Stimulated activated CD4-positive, alpha-beta T cell treated with anti-CD3 and anti-CD28 coated beads, Interleukin-1b, Interleukin-23, amount 100 ng/mL, for 24 hours (primary cell): ENCODE measurements around the gene GDF2.

ENCODE experiments used
- DNase-seq, 4 experiments: peaks; one replicate each; pipeline ENCODE4 v3.0.0-alpha.2; 2020; ENCODE audit warnings: low read depth in 4 of 4, low spot score in 1 of 4

The GDF2 gene

GRCh38 chr10:47291682-47292081, 30.6 kb upstream of the GDF2 start:
- no peak for DNase-seq

- no peak for DNase-seq
Observed at GRCh38 chr10:47294057-47294456, 28.2 kb upstream of the GDF2 start.

- no peak for DNase-seq
Observed at GRCh38 chr10:47294501-47294900, 27.8 kb upstream of the GDF2 start.

- no peak for DNase-seq
Observed at GRCh38 chr10:47295411-47295810, 26.8 kb upstream of the GDF2 start.

GRCh38 chr10:47296156-47296894, 25.9 kb upstream of the GDF2 start:
- DNase-seq = no peak

- DNase-seq = no peak
Observed at GRCh38 chr10:47296941-47297340, 25.3 kb upstream of the GDF2 start.

- no peak for DNase-seq
Observed at GRCh38 chr10:47297866-47298540, 24.3 kb upstream of the GDF2 start.

- DNase-seq = no peak
Observed at GRCh38 chr10:47298715-47299114, 23.5 kb upstream of the GDF2 start.

GRCh38 chr10:47299611-47300428, 22.4 kb upstream of the GDF2 start, which contains the start of gene GDF10:
Gene GDF10, plus strand, starts transcription at chr10:47300197. Its CDS starts 455 bp downstream, at chr10:47300652.
- peak in 1 of 4 experiments; percentile 24 for DNase-seq

GRCh38 chr10:47300429-47300931, 21.8 kb upstream of the GDF2 start:
- no peak for DNase-seq

GRCh38 chr10:47301833-47302232, 20.4 kb upstream of the GDF2 start:
- no peak for DNase-seq

GRCh38 chr10:47303105-47303504, 19.1 kb upstream of the GDF2 start:
- DNase-seq = no peak

GRCh38 chr10:47303866-47304265, 18.4 kb upstream of the GDF2 start:
- no peak for DNase-seq

- DNase-seq = no peak
Observed at GRCh38 chr10:47305566-47305965, 16.7 kb upstream of the GDF2 start.

GRCh38 chr10:47306387-47307210, 15.7 kb upstream of the GDF2 start:
- no peak for DNase-seq

- DNase-seq = no peak
Observed at GRCh38 chr10:47307381-47307780, 14.9 kb upstream of the GDF2 start.

GRCh38 chr10:47308775-47309174, 13.5 kb upstream of the GDF2 start:
- DNase-seq = no peak

- no peak for DNase-seq
Observed at GRCh38 chr10:47309408-47310089, 12.7 kb upstream of the GDF2 start.

- DNase-seq = no peak
Observed at GRCh38 chr10:47310090-47310505, 12.2 kb upstream of the GDF2 start.
